Activated CD4-positive, CD25-positive, alpha-beta regulatory T cell treated with anti-CD3 and anti-CD28 coated beads, Interleukin-2, amount 50 U/mL, for 16 hours (primary cell): ENCODE measurements around the gene NXPH4.

Experiments used
- DNase-seq: peaks from one replicate; pipeline ENCODE4 v3.0.0-alpha.2; 2020; ENCODE audit warnings: low read depth, low spot score

NXPH4 gene

GRCh38 chr12:57183939-57184725, 32.5 kb upstream of the NXPH4 start:
- DNase-seq = no peak

- no peak for DNase-seq
Observed at GRCh38 chr12:57185403-57185802, 31.2 kb upstream of the NXPH4 start.

GRCh38 chr12:57185906-57186508, 30.6 kb upstream of the NXPH4 start:
- DNase-seq = no peak

GRCh38 chr12:57187222-57188089, 29.1 kb upstream of the NXPH4 start:
- DNase-seq = no peak

- DNase-seq = no peak
Observed at GRCh38 chr12:57188090-57188425, 28.5 kb upstream of the NXPH4 start.

GRCh38 chr12:57190037-57190436, 26.6 kb upstream of the NXPH4 start:
- no peak for DNase-seq

GRCh38 chr12:57190821-57191220, 25.8 kb upstream of the NXPH4 start:
- DNase-seq = no peak

GRCh38 chr12:57191410-57191809, 25.2 kb upstream of the NXPH4 start:
- no peak for DNase-seq

GRCh38 chr12:57192920-57193319, 23.7 kb upstream of the NXPH4 start:
- no peak for DNase-seq

GRCh38 chr12:57193706-57194245, 22.8 kb upstream of the NXPH4 start:
- no peak for DNase-seq

- DNase-seq = no peak
Observed at GRCh38 chr12:57194253-57194652, 22.3 kb upstream of the NXPH4 start.

GRCh38 chr12:57195186-57195585, 21.4 kb upstream of the NXPH4 start:
- DNase-seq = no peak

GRCh38 chr12:57195611-57196371, 20.8 kb upstream of the NXPH4 start:
- no peak for DNase-seq

GRCh38 chr12:57196439-57196838, 20.2 kb upstream of the NXPH4 start:
- DNase-seq = no peak

GRCh38 chr12:57196956-57197355, 19.6 kb upstream of the NXPH4 start:
- no peak for DNase-seq

GRCh38 chr12:57198329-57198728, 18.3 kb upstream of the NXPH4 start:
- no peak for DNase-seq

- DNase-seq = no peak
Observed at GRCh38 chr12:57199191-57199590, 17.4 kb upstream of the NXPH4 start.

GRCh38 chr12:57200497-57200896, 16.1 kb upstream of the NXPH4 start:
- DNase-seq = no peak

- DNase-seq = no peak
Observed at GRCh38 chr12:57201219-57201618, 15.4 kb upstream of the NXPH4 start.

- no peak for DNase-seq
Observed at GRCh38 chr12:57201631-57202030, 15.0 kb upstream of the NXPH4 start.

GRCh38 chr12:57202321-57202720, 14.3 kb upstream of the NXPH4 start:
- DNase-seq = no peak

- DNase-seq = no peak
Observed at GRCh38 chr12:57203201-57203600, 13.4 kb upstream of the NXPH4 start.
